HepG2 (cell line): ENCODE measurements around the gene NPHP4. TPM values are rescaled to one million over a fixed set of nuclear protein-coding genes. Genes with fewer than 3 reads are reported as not detected.

Source experiments
- ATF3 ChIP-seq: sonication (generic); formaldehyde crosslinking; IDR thresholded peaks from 2 replicates; pipeline ENCODE4 v1.4.0; 2020; ENCODE audit warnings: missing genetic modification reagents
- CTCF ChIP-seq: sonication (generic); formaldehyde crosslinking; IDR thresholded peaks from 2 replicates; pipeline ENCODE4 v1.5.0; 2020; ENCODE audit warnings: mild to moderate bottlenecking, missing genetic modification reagents, moderate library complexity
- DDIT3 ChIP-seq: sonication (generic); formaldehyde crosslinking; IDR thresholded peaks from 2 replicates; pipeline ENCODE4 v1.4.0; 2020; ENCODE audit warnings: mild to moderate bottlenecking, missing genetic modification reagents
- FOSL2 ChIP-seq: sonication (generic); formaldehyde crosslinking; IDR thresholded peaks from 2 replicates; pipeline ENCODE4 v1.4.0; 2020; ENCODE audit warnings: missing genetic modification reagents
- FOXC1 ChIP-seq: sonication (generic); formaldehyde crosslinking; IDR thresholded peaks from 2 replicates; pipeline ENCODE4 v1.8.0; 2022; ENCODE audit warnings: mild to moderate bottlenecking, missing genetic modification reagents, borderline replicate concordance
- GZF1 ChIP-seq: sonication (generic); formaldehyde crosslinking; IDR thresholded peaks from 2 replicates; pipeline ENCODE4 v1.5.1; 2020; ENCODE audit warnings: mild to moderate bottlenecking, missing genetic modification reagents
- NCOA5 ChIP-seq: sonication (generic); formaldehyde crosslinking; IDR thresholded peaks from 2 replicates; pipeline ENCODE4 v1.4.0; 2020; ENCODE audit warnings: missing genetic modification reagents
- NONO ChIP-seq, 2 experiments: fragments of 450-650 bp in 1 of 2; sonication (generic) in 1 of 2; formaldehyde crosslinking in 1 of 2; IDR thresholded peaks in 1 of 2; conservative IDR thresholded peaks in 1 of 2; 2 replicates each; pipeline versions ENCODE4 v1.6.1 to v1.8.0; 2017 to 2022; ENCODE audit warnings: mild to moderate bottlenecking in 1 of 2, missing genetic modification reagents in 1 of 2, moderate library complexity in 1 of 2
- RAD21 ChIP-seq: fragments of 450-650 bp; formaldehyde crosslinking; IDR thresholded peaks from 2 replicates; pipeline ENCODE4 v1.5.0; 2020; ENCODE audit warnings: mild to moderate bottlenecking
- TCF7 ChIP-seq: sonication (generic); IDR thresholded peaks from 2 replicates; pipeline ENCODE4 v1.6.1; 2016; ENCODE audit warnings: antibody characterized with exemption, low read depth
- TEAD3 ChIP-seq: optimal IDR thresholded peaks from 2 replicates; pipeline ENCODE3; 2016; ENCODE audit warnings: borderline replicate concordance
- THRA ChIP-seq: sonication (generic); formaldehyde crosslinking; IDR thresholded peaks from 2 replicates; pipeline ENCODE4 v1.4.0; 2020; ENCODE audit warnings: missing genetic modification reagents, borderline replicate concordance
- XBP1 ChIP-seq: sonication (generic); formaldehyde crosslinking; IDR thresholded peaks from 2 replicates; pipeline ENCODE4 v1.5.0; 2020; ENCODE audit warnings: missing genetic modification reagents
- ZMAT3 ChIP-seq: sonication (generic); formaldehyde crosslinking; conservative IDR thresholded peaks from 2 replicates; pipeline ENCODE4 v1.7.0; 2021; ENCODE audit warnings: missing genetic modification reagents
- ZNF367 ChIP-seq: sonication (generic); formaldehyde crosslinking; IDR thresholded peaks from 2 replicates; pipeline ENCODE4 v1.4.0; 2020; ENCODE audit warnings: missing genetic modification reagents, borderline replicate concordance
- ZNF549 ChIP-seq: sonication (generic); formaldehyde crosslinking; IDR thresholded peaks from 2 replicates; pipeline ENCODE4 v1.5.0; 2020; ENCODE audit warnings: missing genetic modification reagents
- ZNF589 ChIP-seq: sonication (generic); formaldehyde crosslinking; conservative IDR thresholded peaks from 2 replicates; pipeline ENCODE4 v1.8.0; 2022; ENCODE audit warnings: mild to moderate bottlenecking, moderate library complexity, missing genetic modification reagents
- ZNF816 ChIP-seq: sonication (generic); formaldehyde crosslinking; IDR thresholded peaks from 2 replicates; pipeline ENCODE4 v1.8.0; 2022; ENCODE audit warnings: missing genetic modification reagents, mild to moderate bottlenecking, borderline replicate concordance
- polyA plus RNA-seq, 8 experiments: library from polyadenylated mRNA; depleted of rRNA in 3 of 8; stranded (reverse) in 7 of 8; unstranded in 1 of 8; fragments of >200 nt; fragmentation: Illumina TruSeq in 4 of 8; extraction: Trizol in 4 of 8; gene quantifications; 2 replicates each; pipeline versions ENCODE4 v1.2.1 to v1.2.3, GENCODE V29; 2011 to 2016; ENCODE audit warnings: low read depth in 4 of 8, missing spikeins in 1 of 8, mixed read lengths in 1 of 8; ENCODE audit not compliant: insufficient read depth in 1 of 8
- total RNA-seq, 5 experiments: library from RNA; depleted of rRNA; stranded (reverse); fragments of >200 nt; fragmentation: Illumina TruSeq; extraction: Trizol; gene quantifications; 2 replicates each; pipeline ENCODE4 v1.2.3, GENCODE V29; 2016; ENCODE audit warnings: low read depth in 1 of 5
- TF ChIP-seq, protein P1 (sequence below): sonication (generic); formaldehyde crosslinking; IDR thresholded peaks from 2 replicates; pipeline ENCODE4 v1.4.0; 2020; ENCODE audit warnings: low read depth, missing genetic modification reagents
- TF ChIP-seq, protein P2 (sequence below): sonication (generic); formaldehyde crosslinking; IDR thresholded peaks from 2 replicates; pipeline ENCODE4 v1.4.0; 2020; ENCODE audit warnings: mild to moderate bottlenecking, missing genetic modification reagents
- TF ChIP-seq, protein P3 (sequence below): sonication (generic); formaldehyde crosslinking; IDR thresholded peaks from 2 replicates; pipeline ENCODE4 v1.4.0; 2020; ENCODE audit warnings: mild to moderate bottlenecking, missing genetic modification reagents

The NPHP4 gene
- total and polyA plus RNA-seq, 2 of the 13 experiments (the other 11 are each of a cell fraction or from before 2014, with no cell fraction given), result 4.4 to 6.8 TPM

DNA sequence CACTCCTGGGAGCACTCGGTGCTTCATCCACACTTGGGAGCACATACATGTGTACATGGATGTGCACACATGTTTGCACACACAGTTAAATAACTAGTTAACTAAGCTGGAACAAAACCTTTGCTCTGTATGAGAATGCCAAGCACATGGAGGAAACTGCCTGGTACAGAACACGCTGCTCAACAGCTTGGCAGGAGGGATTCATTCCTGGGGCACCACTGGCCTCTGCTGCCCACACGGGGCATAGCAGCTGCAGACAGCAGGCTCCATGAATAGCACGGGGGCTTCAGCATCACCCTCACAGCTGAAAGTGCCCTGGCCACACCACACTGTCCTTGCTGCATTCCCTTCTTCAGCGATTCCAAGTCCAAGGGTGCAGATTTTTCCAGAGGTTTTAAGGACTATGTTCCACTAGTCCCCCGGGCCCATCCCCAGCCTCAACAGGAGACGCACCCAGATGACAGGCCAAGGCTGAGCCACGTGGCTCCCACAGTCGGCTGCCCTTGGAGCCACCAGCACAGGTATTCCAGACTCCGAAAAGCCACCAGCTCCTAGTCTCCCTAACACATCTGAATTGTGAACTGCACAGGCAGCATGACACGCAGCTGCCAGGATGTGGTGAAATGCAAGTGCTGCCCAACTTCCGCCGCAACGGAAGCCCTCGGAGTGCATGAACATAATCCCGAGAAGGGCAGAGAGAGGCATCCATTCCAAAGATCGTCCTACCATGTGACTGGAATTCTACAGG is 16.9 kb downstream of the NPHP4 start (continued):
- TF ChIP-seq CTCF (CRISPR knock-in tag), result peak; percentile 90
- no peak for TF ChIP-seq XBP1
- no peak for TF ChIP-seq GZF1 (CRISPR knock-in tag)
- no peak for TF ChIP-seq TCF7
- peak; percentile 36; the same call in 1 of the 2 replicates for TF ChIP-seq FOXC1 (CRISPR knock-in tag)
- TF ChIP-seq NCOA5, result no peak
- TF ChIP-seq RAD21 (CRISPR knock-in tag), result peak; percentile 93
- TF ChIP-seq FOSL2, result no peak
- no peak for TF ChIP-seq ZNF549 (CRISPR knock-in tag)
- TF ChIP-seq ZNF816 (CRISPR knock-in tag), result no peak
- TF ChIP-seq, protein P1, sequence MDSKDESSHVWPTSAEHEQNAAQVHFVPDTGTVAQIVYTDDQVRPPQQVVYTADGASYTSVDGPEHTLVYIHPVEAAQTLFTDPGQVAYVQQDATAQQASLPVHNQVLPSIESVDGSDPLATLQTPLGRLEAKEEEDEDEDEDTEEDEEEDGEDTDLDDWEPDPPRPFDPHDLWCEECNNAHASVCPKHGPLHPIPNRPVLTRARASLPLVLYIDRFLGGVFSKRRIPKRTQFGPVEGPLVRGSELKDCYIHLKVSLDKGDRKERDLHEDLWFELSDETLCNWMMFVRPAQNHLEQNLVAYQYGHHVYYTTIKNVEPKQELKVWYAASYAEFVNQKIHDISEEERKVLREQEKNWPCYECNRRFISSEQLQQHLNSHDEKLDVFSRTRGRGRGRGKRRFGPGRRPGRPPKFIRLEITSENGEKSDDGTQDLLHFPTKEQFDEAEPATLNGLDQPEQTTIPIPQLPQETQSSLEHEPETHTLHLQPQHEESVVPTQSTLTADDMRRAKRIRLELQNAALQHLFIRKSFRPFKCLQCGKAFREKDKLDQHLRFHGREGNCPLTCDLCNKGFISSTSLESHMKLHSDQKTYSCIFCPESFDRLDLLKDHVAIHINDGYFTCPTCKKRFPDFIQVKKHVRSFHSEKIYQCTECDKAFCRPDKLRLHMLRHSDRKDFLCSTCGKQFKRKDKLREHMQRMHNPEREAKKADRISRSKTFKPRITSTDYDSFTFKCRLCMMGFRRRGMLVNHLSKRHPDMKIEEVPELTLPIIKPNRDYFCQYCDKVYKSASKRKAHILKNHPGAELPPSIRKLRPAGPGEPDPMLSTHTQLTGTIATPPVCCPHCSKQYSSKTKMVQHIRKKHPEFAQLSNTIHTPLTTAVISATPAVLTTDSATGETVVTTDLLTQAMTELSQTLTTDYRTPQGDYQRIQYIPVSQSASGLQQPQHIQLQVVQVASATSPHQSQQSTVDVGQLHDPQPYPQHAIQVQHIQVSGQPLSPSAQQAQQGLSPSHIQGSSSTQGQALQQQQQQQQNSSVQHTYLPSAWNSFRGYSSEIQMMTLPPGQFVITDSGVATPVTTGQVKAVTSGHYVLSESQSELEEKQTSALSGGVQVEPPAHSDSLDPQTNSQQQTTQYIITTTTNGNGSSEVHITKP (CRISPR knock-in tag), result no peak
- TF ChIP-seq, protein P2, sequence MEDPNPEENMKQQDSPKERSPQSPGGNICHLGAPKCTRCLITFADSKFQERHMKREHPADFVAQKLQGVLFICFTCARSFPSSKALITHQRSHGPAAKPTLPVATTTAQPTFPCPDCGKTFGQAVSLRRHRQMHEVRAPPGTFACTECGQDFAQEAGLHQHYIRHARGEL, result no peak
- no peak for TF ChIP-seq ZMAT3 (CRISPR knock-in tag)
- peak; percentile 40 for TF ChIP-seq TEAD3 (CRISPR knock-in tag)
- no peak for TF ChIP-seq ZNF367 (CRISPR knock-in tag)
- TF ChIP-seq ZNF589 (CRISPR knock-in tag), result no peak
- TF ChIP-seq ATF3 (CRISPR knock-in tag), result no peak
- TF ChIP-seq, protein P3, sequence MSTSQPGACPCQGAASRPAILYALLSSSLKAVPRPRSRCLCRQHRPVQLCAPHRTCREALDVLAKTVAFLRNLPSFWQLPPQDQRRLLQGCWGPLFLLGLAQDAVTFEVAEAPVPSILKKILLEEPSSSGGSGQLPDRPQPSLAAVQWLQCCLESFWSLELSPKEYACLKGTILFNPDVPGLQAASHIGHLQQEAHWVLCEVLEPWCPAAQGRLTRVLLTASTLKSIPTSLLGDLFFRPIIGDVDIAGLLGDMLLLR (CRISPR knock-in tag), result no peak
- TF ChIP-seq THRA (CRISPR knock-in tag), result no peak
- no peak for TF ChIP-seq DDIT3 (CRISPR knock-in tag)
- TF ChIP-seq NONO (IDR thresholded peaks at IDR 0.05), result no peak
- no peak for TF ChIP-seq NONO (CRISPR knock-in tag; conservative IDR thresholded peaks at IDR 0.05)
